Measurements from ENCODE around the gene HINT2.

GRCh38 chr9:35810122-35810521, 4.7 kb downstream of the HINT2 start:
- TF ChIP-seq CTCF (IDR thresholded peaks at IDR 0.05) (no peak), POLR2AphosphoS5 (IDR thresholded peaks at IDR 0.05) (no peak)
